OCI-LY3 (cell line): ENCODE results near the gene ANKRD33B.

ENCODE experiments used
- EZH2phosphoT487 ChIP-seq: fragments of 200-600 bp; shearing (Covaris generic); IDR thresholded peaks from 2 replicates; pipeline ENCODE4 v1.6.1; 2018; ENCODE audit warnings: antibody characterized with exemption, mixed run types, low read depth
- TF ChIP-seq, protein P1 (sequence below): fragments of 200-600, 300-600 bp; sonication (generic); IDR thresholded peaks from 2 replicates; pipeline ENCODE4 v1.5.1; 2014; ENCODE audit warnings: antibody characterized with exemption, low read length, low read depth

DNA sequence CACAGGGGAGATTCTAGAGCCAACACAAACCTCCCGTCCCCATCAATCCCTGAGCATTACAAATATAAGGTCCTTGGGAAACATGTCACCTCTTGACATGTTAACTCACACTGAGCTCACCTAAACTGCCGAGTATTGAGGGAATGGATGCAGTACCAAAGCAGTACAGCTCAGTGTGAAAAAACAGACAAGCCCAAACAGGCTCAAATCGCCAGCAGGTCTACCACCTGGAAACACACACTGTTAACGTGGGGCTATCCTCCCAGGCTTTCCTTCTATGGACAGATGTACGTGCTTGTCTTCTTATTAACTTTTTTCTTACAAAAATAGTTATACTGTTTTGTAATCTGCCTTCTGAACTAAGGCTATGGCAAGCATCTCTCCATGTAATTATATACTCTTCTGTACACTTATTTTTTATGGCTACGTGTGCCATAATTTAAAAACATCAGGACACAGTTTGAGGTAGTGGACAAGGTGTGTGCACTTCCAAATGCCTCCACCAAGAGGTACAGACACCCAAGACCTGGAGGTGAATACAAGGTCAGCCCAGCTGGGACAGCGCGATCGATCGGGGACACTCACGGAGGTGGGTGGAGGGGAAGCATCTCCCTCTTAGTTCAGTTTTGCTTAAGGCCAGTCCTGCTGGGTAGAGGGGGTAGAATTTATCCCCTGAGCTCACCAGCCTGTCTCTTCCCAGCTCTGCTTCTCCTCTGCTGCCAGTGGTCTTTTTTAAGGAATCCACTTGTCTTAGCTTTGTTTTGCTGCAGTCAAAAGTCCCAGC lies 120.6 kb downstream of the ANKRD33B start:
- TF ChIP-seq, protein P1, sequence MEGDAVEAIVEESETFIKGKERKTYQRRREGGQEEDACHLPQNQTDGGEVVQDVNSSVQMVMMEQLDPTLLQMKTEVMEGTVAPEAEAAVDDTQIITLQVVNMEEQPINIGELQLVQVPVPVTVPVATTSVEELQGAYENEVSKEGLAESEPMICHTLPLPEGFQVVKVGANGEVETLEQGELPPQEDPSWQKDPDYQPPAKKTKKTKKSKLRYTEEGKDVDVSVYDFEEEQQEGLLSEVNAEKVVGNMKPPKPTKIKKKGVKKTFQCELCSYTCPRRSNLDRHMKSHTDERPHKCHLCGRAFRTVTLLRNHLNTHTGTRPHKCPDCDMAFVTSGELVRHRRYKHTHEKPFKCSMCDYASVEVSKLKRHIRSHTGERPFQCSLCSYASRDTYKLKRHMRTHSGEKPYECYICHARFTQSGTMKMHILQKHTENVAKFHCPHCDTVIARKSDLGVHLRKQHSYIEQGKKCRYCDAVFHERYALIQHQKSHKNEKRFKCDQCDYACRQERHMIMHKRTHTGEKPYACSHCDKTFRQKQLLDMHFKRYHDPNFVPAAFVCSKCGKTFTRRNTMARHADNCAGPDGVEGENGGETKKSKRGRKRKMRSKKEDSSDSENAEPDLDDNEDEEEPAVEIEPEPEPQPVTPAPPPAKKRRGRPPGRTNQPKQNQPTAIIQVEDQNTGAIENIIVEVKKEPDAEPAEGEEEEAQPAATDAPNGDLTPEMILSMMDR = no peak
- TF ChIP-seq EZH2phosphoT487 = no peak
